GM19455 (cell line): ENCODE data around the gene OBSCN.
"Not testable (repeated sequence)": the region's sequence is repeated elsewhere in the genome, so short reads cannot be mapped to it uniquely, and the experiment has no call there.

Experiments used
- ATAC-seq: cut with Tn5 transposase; IDR thresholded peaks from one replicate; pipeline ENCODE4 v1.9.1; 2021; ENCODE audit not compliant: unreplicated experiment

Gene OBSCN

DNA sequence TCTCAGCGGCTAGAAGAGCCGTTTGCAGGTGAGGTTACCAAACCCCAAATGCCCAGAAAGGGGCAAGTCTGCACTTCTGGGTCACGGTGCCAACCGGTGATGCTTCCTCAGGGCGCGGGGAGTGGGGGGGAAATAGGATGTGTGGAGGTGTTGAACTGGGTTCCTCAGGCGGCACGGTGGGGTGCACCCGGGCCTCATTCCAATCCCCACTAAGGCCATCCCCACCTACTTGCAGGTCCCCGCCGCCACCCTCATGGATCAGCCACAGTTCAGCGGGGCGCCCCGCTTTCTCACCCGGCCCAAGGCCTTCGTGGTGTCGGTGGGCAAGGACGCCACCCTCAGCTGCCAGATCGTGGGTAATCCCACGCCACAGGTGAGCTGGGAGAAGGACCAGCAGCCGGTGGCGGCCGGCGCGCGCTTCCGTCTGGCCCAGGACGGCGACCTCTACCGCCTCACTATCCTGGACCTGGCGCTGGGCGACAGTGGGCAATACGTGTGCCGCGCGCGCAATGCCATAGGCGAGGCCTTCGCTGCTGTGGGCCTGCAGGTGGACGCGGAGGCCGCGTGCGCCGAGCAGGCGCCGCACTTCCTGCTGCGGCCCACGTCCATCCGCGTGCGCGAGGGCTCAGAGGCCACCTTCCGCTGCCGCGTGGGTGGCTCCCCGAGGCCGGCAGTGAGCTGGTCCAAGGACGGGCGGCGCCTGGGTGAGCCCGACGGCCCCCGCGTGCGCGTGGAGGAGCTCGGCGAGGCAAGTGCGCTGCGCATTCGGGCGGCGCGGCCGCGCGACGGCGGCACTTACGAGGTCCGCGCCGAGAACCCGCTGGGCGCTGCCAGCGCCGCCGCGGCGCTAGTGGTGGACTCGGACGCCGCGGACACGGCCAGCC lies 3.9 kb downstream of the OBSCN start:
- ATAC-seq = no peak

- ATAC-seq = no peak
Observed at GRCh38 chr1:228212415-228212965, 4.6 kb downstream of the OBSCN start.

DNA sequence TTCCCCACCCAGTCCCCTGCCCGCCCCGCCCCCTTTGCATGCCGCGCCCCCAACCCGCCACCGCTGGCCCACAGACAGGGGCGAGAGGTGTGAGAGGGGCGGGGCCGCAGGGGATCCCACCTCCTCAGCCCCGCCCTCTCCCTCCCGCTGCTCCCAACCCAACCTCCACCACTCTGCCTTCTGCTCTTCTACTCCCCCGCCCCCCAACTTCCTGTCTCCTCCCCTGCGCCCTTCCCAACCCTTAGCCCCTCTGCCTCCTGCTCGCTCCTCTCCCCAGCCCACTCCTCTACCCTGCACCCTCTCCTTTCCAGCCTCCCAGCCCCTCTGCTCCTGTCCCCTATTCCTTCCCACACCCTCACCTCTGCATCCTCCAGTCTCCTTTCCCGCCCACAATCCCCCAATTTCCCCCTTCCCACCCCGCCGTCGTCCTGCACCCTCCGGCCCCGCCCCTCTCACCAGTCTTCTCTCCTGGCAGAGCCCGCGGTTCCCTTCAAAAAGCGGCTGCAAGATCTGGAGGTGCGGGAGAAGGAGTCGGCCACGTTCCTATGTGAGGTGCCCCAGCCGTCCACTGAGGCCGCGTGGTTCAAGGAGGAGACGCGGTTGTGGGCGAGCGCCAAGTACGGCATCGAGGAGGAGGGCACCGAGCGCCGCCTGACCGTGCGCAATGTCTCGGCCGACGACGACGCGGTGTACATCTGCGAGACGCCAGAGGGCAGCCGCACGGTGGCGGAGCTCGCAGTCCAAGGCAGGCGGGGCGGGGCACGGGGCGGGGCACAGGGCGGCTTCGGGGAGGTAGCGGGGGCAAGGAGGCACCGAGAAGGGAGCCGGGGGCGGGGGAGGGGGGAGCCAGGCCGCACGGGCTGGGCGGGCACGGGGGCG lies 5.4 kb downstream of the OBSCN start:
- peak; percentile 85 for ATAC-seq

DNA sequence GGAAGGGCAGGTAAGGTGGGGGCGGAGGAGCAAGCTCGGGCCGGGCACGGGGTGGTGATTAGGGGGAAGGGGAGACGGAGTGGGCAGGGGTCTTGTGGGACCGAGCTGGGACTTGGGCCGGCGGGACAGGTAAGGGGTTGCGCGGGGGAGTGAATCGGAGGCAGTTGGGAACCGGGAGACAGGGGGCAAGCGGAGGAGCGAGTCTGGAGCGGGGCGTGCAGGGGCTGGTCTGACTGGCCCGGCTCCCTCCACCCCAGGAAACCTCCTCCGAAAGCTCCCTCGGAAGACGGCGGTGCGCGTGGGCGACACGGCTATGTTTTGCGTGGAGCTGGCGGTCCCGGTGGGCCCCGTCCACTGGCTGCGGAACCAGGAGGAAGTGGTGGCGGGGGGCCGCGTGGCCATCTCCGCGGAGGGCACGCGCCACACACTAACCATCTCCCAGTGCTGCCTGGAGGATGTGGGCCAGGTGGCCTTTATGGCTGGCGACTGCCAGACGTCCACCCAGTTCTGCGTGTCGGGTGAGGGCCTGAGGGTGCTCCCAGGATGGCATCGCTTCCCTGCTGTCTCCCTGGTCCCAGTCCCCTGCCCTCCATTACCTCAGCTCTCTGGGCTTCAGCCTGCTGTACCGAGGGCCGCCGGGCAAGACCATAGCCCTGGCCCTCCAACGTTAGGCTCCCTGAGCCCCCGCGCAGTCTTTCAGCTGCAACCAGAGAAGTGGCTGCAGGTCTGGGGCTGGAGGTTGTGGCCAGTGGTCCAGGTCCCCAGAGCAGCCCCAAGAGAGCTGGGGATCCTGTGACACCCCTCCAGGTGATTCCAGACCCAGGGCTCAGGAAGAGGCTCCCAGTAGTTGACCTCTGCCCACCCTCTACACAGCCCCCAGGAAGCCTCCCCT lies 6.3 kb downstream of the OBSCN start:
- ATAC-seq = no peak

- ATAC-seq = no peak
Observed at GRCh38 chr1:228214921-228215662, 7.2 kb downstream of the OBSCN start.

GRCh38 chr1:228215663-228216116 lies 7.8 kb downstream of the OBSCN start:
- ATAC-seq = no peak

- ATAC-seq = no peak
Observed at GRCh38 chr1:228216371-228217320, 8.8 kb downstream of the OBSCN start.

GRCh38 chr1:228217551-228218344 lies 9.9 kb downstream of the OBSCN start:
- ATAC-seq = no peak

- no peak for ATAC-seq
Observed at GRCh38 chr1:228218513-228219244, 10.8 kb downstream of the OBSCN start.

DNA sequence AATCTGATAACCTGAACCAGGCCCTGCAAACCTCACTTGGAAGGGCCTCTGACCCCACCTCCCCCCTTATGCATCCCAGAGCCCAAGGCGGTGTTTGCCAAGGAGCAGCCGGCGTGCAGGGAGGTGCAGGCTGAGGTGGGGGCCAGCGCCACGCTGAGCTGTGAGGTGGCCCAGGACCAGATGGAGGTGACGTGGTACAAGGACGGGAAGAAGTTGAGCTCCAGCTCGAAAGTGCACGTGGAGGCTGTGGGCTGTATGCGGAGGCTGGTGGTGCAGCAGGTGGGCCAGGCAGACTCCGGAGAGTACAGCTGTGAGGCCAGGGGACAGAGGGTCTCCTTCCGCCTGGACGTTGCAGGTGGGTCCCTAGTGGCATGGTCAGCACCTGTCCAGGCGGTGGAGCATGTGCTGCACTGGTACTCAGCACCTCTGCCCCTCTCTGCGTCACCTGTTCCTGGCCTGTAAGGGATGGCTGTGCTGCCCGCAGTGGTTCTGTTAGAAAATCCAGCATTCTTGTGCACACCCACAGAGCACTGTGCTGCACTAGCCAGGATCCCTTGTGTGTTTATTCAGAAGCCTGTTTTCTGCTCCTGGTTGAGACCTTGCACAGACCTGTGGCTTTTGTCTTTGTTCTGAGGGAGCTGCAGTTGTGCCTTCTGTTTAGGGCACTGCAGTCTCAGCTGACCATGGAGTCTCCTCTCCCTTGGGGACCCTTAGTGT lies 11.6 kb downstream of the OBSCN start:
- no peak for ATAC-seq

GRCh38 chr1:228219962-228220780 lies 12.3 kb downstream of the OBSCN start:
- no peak for ATAC-seq

DNA sequence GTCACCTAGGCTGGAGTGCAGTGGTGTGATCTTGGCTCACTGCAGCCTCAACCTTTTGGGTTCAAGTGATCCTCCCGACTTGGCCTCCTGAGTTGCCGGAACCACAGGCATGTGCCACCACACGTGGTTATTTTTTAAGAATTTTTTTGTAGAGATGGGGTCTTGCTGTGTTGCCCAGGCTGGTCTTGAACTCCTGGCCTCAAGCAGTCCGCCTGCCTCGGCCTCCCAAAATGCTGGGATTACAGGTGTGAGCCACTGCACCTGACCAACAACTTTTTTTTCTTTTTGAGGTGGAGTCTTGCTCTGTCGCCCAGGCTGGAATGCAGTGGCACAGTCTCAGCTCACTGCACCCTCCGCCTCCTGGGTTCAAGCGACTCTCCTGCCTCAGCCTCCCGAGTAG lies 13.3 kb downstream of the OBSCN start:
- ATAC-seq = not testable (repeated sequence)

DNA sequence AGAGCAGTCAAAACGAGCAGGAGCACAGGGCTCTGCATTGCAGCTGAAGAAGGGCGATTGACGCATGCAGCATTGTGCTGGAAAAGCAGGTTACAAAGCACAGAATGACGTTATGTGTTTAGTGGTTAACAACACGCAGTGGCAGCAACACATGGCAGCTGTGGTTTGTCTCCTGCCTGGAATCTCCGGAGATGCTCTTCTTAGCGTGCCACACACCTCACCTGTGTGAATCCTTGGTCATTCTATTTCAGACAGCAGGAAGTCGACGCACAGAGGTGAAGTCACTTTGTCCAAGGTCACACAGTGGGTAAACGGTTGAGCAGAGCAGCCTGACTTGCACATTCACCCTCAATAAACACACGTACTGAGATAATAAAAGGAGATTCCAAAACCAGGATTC lies 14.7 kb downstream of the OBSCN start:
- ATAC-seq = no peak

DNA sequence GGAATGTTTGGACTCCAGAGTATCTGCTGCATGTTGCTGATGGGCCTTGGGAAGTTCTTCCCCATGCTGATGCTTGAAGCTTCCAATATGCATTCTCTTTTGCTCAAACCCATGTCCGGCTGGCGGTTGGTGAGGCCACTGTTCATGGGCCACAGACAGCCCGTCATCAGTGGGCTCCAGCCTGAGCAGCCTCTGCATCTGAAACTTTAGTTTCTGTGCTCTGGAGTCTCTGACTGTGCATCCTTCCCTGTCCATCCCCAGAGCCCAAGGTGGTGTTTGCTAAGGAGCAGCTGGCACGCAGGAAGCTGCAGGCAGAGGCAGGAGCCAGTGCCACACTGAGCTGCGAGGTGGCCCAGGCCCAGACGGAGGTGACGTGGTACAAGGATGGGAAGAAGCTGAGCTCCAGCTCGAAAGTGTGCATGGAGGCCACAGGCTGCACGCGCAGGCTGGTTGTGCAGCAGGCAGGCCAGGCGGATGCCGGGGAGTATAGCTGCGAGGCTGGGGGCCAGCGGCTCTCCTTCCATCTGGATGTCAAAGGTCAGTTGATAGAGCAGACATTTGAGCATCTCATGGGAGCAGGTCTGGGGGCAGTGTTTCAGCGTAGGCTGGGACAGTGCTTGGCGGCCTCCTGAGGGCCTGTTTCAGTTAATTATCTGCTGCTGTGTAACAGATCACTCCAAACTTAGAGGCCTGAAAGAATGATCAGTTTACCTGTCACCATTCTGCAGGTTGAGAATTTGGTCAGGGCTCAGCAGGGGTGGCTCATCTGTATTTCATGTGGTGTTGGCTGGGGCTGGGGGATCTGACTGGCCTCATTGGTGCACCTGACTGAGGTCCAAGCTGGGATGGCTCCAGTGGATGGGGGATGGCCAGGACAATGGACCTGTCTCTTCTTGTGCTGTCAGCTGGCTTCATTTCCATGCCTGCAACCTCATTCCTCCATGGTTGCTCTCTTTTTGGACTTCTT lies 16.6 kb downstream of the OBSCN start:
- ATAC-seq = no peak
